Mesenteric fat pad (tissue), 1 donor: ENCODE measurements around the gene ZBTB4. TPM values are rescaled to one million over a fixed set of nuclear protein-coding genes. Genes with fewer than 3 reads are reported as not detected.
"Not testable (repeated sequence)": the region's sequence is repeated elsewhere in the genome, so short reads cannot be mapped to it uniquely, and the experiment has no call there.

Source experiments
- DNase-seq: peaks from one replicate; pipeline ENCODE4 v3.0.0-alpha.2; 2020; ENCODE audit warnings: low spot score
- total RNA-seq: library from RNA; stranded (reverse); fragmentation: NEBNext Ultra II Directional; extraction: Animal tissue kit (Norgen Biotek cat#: 25700); gene quantifications from one replicate; pipeline ENCODE4 v1.2.1, GENCODE V29; 2021
- donor health status: DM: yes; HTN: yes; CAD: no.

ZBTB4 gene
- total RNA-seq, 1 donor from 2014 or later, result 72.5 TPM

- DNase-seq, result no peak
These were observed 17.2 kb upstream of the ZBTB4 start for GRCh38 chr17:7496470-7497183.

GRCh38 chr17:7495906-7496434 lies 16.5 kb upstream of the ZBTB4 start:
- DNase-seq, result no peak

- no peak for DNase-seq
These were observed 14.5 kb upstream of the ZBTB4 start for GRCh38 chr17:7493941-7494340.

- DNase-seq, result no peak
These were observed 12.2 kb upstream of the ZBTB4 start for GRCh38 chr17:7491583-7491982.

- no peak for DNase-seq
These were observed 10.7 kb upstream of the ZBTB4 start for GRCh38 chr17:7490144-7490543.

- DNase-seq, result no peak
These were observed 6.8 kb upstream of the ZBTB4 start for GRCh38 chr17:7486181-7486580.

- no peak for DNase-seq
These were observed 5.5 kb upstream of the ZBTB4 start for GRCh38 chr17:7484919-7485377.

GRCh38 chr17:7484067-7484918 lies 4.9 kb upstream of the ZBTB4 start, which contains the start of gene POLR2A:
POLR2A (plus strand) TSS chr17:7484366.
- DNase-seq, result peak; percentile 99

- DNase-seq, result peak; percentile 97
These were observed 4.0 kb upstream of the ZBTB4 start for GRCh38 chr17:7483255-7484066.

- not testable (repeated sequence) for DNase-seq
These were observed 3.3 kb upstream of the ZBTB4 start for GRCh38 chr17:7482742-7483088.

GRCh38 chr17:7481842-7482741 lies 2.7 kb upstream of the ZBTB4 start:
- not testable (repeated sequence) for DNase-seq

- DNase-seq, result not testable (repeated sequence)
These were observed 1.8 kb upstream of the ZBTB4 start, which contains the start of gene SLC35G6 for GRCh38 chr17:7481275-7481674. SLC35G6 (plus strand) TSS chr17:7481446; CDS start chr17:7481517, 71 bp downstream.

GRCh38 chr17:7480089-7480384 lies 606 bp upstream of the ZBTB4 start:
- no peak for DNase-seq

GRCh38 chr17:7478276-7479212 lies 887 bp downstream of the ZBTB4 start:
- DNase-seq, result no peak

GRCh38 chr17:7477392-7478275 lies 1.8 kb downstream of the ZBTB4 start:
- DNase-seq, result no peak

GRCh38 chr17:7476951-7477350 lies 2.5 kb downstream of the ZBTB4 start:
- DNase-seq, result no peak

- no peak for DNase-seq
These were observed 2.9 kb downstream of the ZBTB4 start for GRCh38 chr17:7476494-7476893.

- no peak for DNase-seq
These were observed 3.5 kb downstream of the ZBTB4 start for GRCh38 chr17:7475764-7476422.
